Measurements from ENCODE around the gene MAGI1. TPM values are rescaled to one million over a fixed set of nuclear protein-coding genes. Genes with fewer than 3 reads are reported as not detected.

MAGI1 gene
- total RNA-seq, 1 experiment from 2014 or later, result 38.6 TPM

DNA sequence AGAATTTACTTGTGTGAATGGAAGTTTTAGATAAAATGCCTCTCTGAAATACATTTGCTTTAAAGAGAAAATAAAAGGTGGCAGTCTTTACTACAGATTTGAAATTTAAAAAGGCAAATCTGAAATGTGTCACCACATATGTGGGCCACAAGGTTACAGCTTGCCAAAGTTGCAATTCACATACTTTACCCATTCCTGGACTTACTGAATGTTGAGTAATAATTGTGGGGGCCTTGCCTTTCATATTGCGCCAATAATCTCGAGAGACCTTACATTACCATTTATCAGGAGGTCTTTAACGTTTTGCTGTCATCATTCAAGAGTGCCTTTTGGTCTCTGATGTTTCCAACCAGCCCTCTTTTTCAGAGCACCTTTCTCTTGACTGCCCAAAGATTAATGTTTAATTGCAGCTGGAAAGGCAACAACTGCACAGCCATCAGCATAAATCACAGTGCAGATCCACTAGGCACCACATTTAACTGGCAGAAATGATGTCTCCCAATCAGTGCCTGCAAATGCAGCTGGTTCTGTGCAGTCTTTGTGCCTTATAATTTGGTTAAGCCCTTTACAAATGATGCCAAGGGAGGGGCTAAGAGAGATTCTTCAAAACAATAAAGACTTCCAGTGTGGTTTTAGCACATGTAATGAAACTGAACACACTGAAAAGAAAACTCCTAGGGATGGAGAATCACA is 206.8 kb downstream of the MAGI1 start:
- Histone ChIP-seq H3K9ac (ENCODE audit: low read length) (no peak overlapping the region), H3K4me2 (ENCODE audit: low read length) (peak overlapping the region; percentile 24), H3K27ac (ENCODE audit: low read depth, low read length) (no peak overlapping the region), H3K9me2 (ENCODE audit: insufficient read depth) (no peaks in the 10 kb centered on the region), H3K27me3 (ENCODE audit: insufficient read depth, low read length) (no peaks in the 10 kb centered on the region), H3K4me1 (ENCODE audit: control insufficient read depth in 1 of 2, insufficient read depth in 2 of 2, low read length in 2 of 2) (peaks cover 28 to 29% of the 10 kb centered on the region in 2 experiments), H3K79me2 (ENCODE audit: insufficient read depth, low read length) (0 out of 2 replicates have a peak, but pooled peaks cover 3% of the 10 kb centered on the region), H4K20me1 (ENCODE audit: insufficient read depth) (no peaks in the 10 kb centered on the region), H3K9me3 (ENCODE audit: control insufficient read depth in 1 of 2, insufficient read depth in 1 of 2, low read depth in 1 of 2, low read length in 2 of 2) (no peaks in the 10 kb centered on the region), H3K36me3 (ENCODE audit: control insufficient read depth in 1 of 2, insufficient read depth in 2 of 2, low read length in 2 of 2) (no peaks in the 10 kb centered on the region), H2AFZ (ENCODE audit: low read depth, low read length, poor library complexity, severe bottlenecking) (no peak overlapping the region), H3K4me3 (replicated peaks in 1 of 2; ENCODE audit: low read depth in 1 of 2, low read length in 2 of 2) (no peak overlapping the region)
- no peak for TF ChIP-seq REST (IDR thresholded peaks at IDR 0.05; ENCODE audit: low read depth)
- 0 out of 2 replicates have a peak, but pooled peaks have one; percentile 14 for TF ChIP-seq JUND (IDR thresholded peaks at IDR 0.05)
- TF ChIP-seq CEBPB (IDR thresholded peaks at IDR 0.05; ENCODE audit: low read depth), result peak; percentile 36; the same call in 1 of the 2 replicates
- ATAC-seq (peak; percentile 63; the same call in 1 of the 2 replicates), DNase-seq (ENCODE audit: low read depth, low spot score) (no peak)
- no TSS peak for BruUV-seq (replicated peaks)
- CTCF ChIA-PET, result no interaction called here
- intact Hi-C loops (cut with micrococcal nuclease), result no loop called here
- POLR2A ChIA-PET, result no interaction called here
- RAD21 ChIA-PET (ENCODE audit: low non-redundant PET in 1 of 2, low total read pairs in 2 of 2, uncharacterized antibody in 2 of 2, unreplicated experiment in 2 of 2), result no interaction called here
